ENCODE results near the gene APOBEC3B.
"Not testable (repeated sequence)": the region's sequence is repeated elsewhere in the genome, so short reads cannot be mapped to it uniquely, and the experiment has no call there.

The APOBEC3B gene

GRCh38 chr22:39039306-39040126, 57.4 kb downstream of the APOBEC3B start:
- no peak for DNase-seq

DNA sequence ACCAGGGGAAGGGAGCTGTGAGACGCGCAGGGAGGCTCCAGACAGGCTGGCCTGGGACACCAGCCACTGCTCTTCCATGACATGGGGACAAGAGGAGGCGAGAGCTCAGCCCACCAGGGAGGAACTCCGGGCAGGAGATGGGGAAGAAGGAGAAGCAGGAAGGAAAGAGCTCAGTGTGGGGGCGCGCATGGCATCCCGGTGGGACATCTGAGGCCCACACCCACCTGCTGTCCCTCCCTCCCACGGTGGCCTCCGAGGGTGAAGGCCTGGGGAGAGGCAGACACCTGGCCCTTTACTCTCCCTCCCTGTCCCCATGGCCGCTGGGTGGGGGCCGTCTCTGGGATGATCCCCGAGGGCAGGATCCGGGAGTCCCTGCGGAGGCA, 58.0 kb downstream of the APOBEC3B start:
- not testable (repeated sequence) for DNase-seq

GRCh38 chr22:39040538-39041296, 58.6 kb downstream of the APOBEC3B start, which contains the start of gene APOBEC3F:
APOBEC3F (plus strand) TSS chr22:39040864; CDS start chr22:39040961, 97 bp downstream.
- DNase-seq: peak; percentile 19 to 71

DNA sequence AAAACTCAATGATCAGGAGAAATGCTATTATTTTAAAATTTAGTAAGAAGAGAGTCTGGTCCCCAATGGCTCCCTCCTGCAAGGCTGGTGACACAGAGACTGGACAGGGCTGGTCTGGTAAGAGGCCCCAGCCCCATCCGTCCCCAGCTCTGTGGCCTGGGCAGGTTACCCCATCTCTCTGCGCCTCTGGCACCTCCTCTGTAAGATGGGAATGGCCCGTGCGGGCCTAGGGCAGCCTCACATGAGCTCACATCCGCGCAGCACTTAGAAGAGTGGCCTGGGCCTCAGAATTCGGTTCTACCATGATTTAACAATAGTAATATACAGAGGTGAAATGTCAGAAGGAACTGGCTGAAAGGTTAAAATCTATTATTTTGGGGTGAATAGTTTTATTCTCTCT, 59.8 kb downstream of the APOBEC3B start:
- DNase-seq: no peak
